ENCODE results near the gene FGGY. TPM values are rescaled to one million over a fixed set of nuclear protein-coding genes. Genes with fewer than 3 reads are reported as not detected.

FGGY gene
- total RNA-seq, 1 donor from 2014 or later: 16.4 TPM

GRCh38 chr1:59389847-59390246 lies 93.0 kb downstream of the FGGY start:
- no peak for DNase-seq (ENCODE audit: low read depth, low spot score)
- Mint-ChIP-seq H3K4me1 (peaks cover 40% of the 10 kb centered on the region), H3K27ac (ENCODE audit: unreplicated experiment) (no peak overlapping the region), H3K4me3 (no peak overlapping the region), H3K9me3 (no peaks in the 10 kb centered on the region), H3K36me3 (ENCODE audit: low read depth) (peaks cover 3% of the 10 kb centered on the region), H3K27me3 (ENCODE audit: low read depth) (no peaks in the 10 kb centered on the region)
- TF ChIP-seq CTCF (conservative IDR thresholded peaks at IDR 0.05): no peak

DNA sequence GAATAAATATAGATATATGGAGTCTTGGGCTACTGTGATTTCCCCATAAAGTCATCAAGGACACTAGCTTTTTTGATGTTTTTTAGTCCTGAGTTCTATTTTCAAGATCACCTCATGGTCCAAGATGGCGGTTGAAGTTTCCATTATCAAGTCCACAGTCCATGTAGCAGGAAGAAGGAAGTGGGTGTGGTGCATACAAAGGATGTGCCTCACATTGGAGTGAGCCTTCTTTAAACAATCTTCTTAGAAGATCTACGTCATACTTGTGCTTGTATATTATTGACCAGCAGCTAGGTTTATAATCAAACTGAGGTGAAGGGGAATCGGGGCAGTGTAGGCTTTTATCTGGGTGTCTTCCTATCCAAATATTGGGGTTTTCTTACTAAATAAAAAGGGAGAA lies 93.4 kb downstream of the FGGY start:
- Mint-ChIP-seq H3K9me3 (no peaks in the 10 kb centered on the region), H3K4me1 (peaks cover 45% of the 10 kb centered on the region), H3K36me3 (ENCODE audit: low read depth) (peaks cover 3% of the 10 kb centered on the region), H3K27me3 (ENCODE audit: low read depth) (no peaks in the 10 kb centered on the region), H3K4me3 (no peak overlapping the region), H3K27ac (ENCODE audit: unreplicated experiment) (no peak overlapping the region)
- no peak for TF ChIP-seq CTCF (conservative IDR thresholded peaks at IDR 0.05)
- DNase-seq (ENCODE audit: low read depth, low spot score): no peak

DNA sequence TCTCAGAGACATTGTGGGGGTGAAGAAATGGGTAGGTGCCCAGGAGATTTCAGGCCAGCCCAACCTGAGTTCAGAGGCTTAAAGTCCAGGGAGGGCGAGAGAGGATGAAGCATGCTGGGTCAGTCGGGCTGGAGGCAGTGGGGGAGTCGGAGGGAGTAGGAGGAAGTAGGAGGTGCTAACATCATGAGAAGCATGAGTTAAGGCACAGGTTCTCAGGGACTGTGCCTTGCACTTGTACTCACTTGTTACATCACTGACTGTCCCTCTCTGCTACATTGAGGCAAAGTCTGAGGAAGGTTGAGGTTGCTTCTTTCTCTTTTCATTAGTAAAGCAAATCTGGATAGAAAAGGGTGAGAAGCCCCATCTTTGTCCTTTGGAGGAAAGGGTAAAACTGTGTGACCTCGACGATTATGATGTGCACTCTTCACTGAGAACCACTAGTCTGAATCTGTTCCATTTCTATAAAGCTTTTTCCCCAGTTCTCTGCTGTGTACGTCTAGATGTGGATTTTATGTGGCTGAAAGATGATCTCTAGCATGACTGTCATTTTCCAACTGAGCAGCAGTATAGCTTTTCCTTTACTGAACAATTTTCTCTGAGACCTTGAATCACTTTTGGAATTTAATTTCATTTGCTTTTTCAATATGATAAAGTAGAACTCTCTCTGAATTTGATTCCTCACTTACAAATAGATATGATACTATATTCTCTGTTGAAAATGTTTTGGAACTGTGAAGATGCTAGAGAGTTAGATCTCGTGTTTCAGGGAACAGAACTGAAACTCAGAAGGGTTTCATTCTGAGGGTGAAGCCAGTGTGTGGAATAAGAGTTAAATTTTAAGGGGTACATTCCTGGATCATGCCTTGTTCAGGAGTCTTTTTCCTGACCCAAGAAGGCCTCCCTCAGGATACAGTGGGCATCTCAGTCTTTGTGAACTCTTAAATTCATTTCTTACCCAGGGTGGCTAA lies 94.6 kb downstream of the FGGY start:
- H3K9me3 Mint-ChIP-seq: no peaks in the 10 kb centered on the region
- TF ChIP-seq CTCF (conservative IDR thresholded peaks at IDR 0.05): no peak
- no peak overlapping the region for H3K27ac Mint-ChIP-seq (ENCODE audit: unreplicated experiment)
- H3K4me3 Mint-ChIP-seq: no peak overlapping the region
- H3K4me1 Mint-ChIP-seq: peaks cover 46% of the 10 kb centered on the region
- H3K27me3 Mint-ChIP-seq (ENCODE audit: low read depth): no peaks in the 10 kb centered on the region
- no peaks in the 10 kb centered on the region for H3K36me3 Mint-ChIP-seq (ENCODE audit: low read depth)
- no peak for DNase-seq (ENCODE audit: low read depth, low spot score)

DNA sequence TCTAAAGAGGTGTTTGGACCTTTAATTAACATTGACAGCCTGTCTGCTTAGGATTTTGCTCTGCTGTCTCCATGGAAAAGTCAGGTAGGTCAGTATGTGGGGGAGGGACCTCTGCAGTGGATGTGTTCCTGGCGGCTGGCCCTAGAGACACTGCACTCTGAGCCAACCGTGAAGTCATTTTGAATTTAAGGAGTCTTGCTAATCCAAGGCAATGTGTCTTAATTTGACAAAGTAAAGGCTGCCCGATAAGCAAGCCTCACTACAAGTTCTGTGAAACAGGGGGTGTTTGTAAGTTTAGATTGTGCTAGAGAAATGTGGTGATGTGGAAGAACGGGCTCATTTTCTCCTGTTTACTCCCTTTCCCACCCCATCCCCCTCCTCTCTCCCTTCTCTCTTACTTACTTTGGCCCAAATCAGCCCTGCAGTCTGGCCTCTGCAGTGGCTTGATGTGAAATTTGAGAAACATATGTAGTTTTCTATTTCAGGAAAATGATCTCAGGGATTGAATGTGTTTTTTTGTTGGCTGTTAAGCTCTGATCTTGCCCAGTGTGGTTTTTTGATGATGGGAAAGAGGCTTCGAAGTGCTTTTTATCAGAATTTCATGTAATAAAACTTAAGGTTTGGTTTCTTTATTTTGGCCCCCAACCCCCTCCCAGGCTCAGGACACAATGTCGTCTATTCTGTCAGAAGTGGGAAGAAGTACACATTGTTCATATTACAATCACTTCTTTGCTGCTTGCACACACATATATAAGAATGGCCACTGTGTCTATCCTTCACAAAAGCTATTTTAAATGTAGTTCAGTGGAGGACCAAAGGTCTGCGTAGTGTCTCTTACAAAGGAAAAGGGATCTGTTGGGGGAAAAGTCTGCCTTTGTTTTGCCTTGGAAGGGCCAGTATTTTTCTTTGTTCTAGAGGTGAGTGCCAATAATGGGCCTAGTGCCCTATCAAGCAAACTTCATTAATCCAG lies 96.6 kb downstream of the FGGY start:
- DNase-seq (ENCODE audit: low read depth, low spot score): peak; percentile 18
- Mint-ChIP-seq H3K9me3 (no peaks in the 10 kb centered on the region), H3K27me3 (ENCODE audit: low read depth) (no peaks in the 10 kb centered on the region), H3K4me1 (peaks cover 51% of the 10 kb centered on the region), H3K27ac (ENCODE audit: unreplicated experiment) (peak overlapping the region; percentile 83), H3K4me3 (peak overlapping the region; percentile 50), H3K36me3 (ENCODE audit: low read depth) (no peaks in the 10 kb centered on the region)
- no peak for TF ChIP-seq CTCF (conservative IDR thresholded peaks at IDR 0.05)

DNA sequence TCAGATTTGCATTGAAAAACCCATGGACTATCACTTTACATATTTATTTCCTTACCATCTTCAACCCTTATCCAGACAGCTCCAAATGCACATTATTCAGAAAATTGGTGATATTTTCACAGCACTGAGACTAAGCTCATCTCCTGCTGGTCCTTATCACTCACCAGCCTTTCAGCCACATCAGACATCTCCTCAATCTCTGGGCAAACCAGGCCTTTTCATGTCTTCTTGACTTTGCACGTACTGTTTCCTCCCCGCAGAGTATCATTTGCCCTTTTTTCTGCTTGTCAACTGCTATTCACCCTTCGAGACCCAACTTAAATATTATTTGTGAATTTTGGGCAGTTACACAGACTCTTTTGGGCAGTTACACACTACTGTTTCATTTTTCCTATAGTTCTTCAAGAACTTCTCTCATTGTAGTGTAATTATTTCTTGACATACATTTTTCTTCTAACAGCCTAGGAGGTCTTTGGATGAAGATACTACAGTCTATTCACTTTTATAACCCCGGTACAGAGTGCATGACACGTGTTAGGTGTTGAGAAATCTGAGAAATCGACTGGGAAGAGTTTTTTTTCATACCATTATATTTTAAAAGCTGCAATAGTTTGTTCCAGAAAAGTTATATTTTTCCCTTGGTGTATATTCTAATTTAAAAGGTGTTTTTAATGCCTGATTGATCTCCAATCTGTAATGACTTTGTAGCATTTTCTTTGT lies 98.0 kb downstream of the FGGY start:
- peak overlapping the region; percentile 92 for H3K27ac Mint-ChIP-seq (ENCODE audit: unreplicated experiment)
- no peaks in the 10 kb centered on the region for H3K9me3 Mint-ChIP-seq
- peaks cover 54% of the 10 kb centered on the region for H3K4me1 Mint-ChIP-seq
- TF ChIP-seq CTCF (conservative IDR thresholded peaks at IDR 0.05): no peak
- peak overlapping the region; percentile 28 for H3K4me3 Mint-ChIP-seq
- DNase-seq (ENCODE audit: low read depth, low spot score): no peak
- H3K36me3 Mint-ChIP-seq (ENCODE audit: low read depth): no peaks in the 10 kb centered on the region
- H3K27me3 Mint-ChIP-seq (ENCODE audit: low read depth): no peaks in the 10 kb centered on the region

Measured in neural crest cell (in vitro differentiated cells).